ENCODE data around the gene NCOR2.

Gene NCOR2

GRCh38 chr12:124544311-124544970, 23.0 kb downstream of the NCOR2 start:
- DNase-seq (ENCODE audit: low read depth in 2 of 2) = no peak

- no peak for DNase-seq (ENCODE audit: low read depth in 2 of 2)
Observed at GRCh38 chr12:124543590-124544310, 23.7 kb downstream of the NCOR2 start.

- DNase-seq (ENCODE audit: low read depth in 2 of 2) = no peak
Observed at GRCh38 chr12:124543052-124543589, 24.3 kb downstream of the NCOR2 start.

GRCh38 chr12:124542021-124542949, 25.1 kb downstream of the NCOR2 start:
- DNase-seq (ENCODE audit: low read depth in 2 of 2) = no peak

- DNase-seq (ENCODE audit: low read depth in 2 of 2) = no peak
Observed at GRCh38 chr12:124541322-124541721, 26.1 kb downstream of the NCOR2 start.

- no peak for DNase-seq (ENCODE audit: low read depth in 2 of 2)
Observed at GRCh38 chr12:124539084-124540041, 28.0 kb downstream of the NCOR2 start.

- DNase-seq (ENCODE audit: low read depth in 2 of 2) = no peak
Observed at GRCh38 chr12:124538194-124539082, 29.0 kb downstream of the NCOR2 start.

GRCh38 chr12:124537525-124538193, 29.8 kb downstream of the NCOR2 start:
- no peak for DNase-seq (ENCODE audit: low read depth in 2 of 2)

- no peak for DNase-seq (ENCODE audit: low read depth in 2 of 2)
Observed at GRCh38 chr12:124536641-124537040, 30.8 kb downstream of the NCOR2 start.

GRCh38 chr12:124534776-124535740, 32.4 kb downstream of the NCOR2 start:
- DNase-seq (ENCODE audit: low read depth in 2 of 2) = no peak

- DNase-seq (ENCODE audit: low read depth in 2 of 2) = no peak
Observed at GRCh38 chr12:124533456-124533855, 34.0 kb downstream of the NCOR2 start.

GRCh38 chr12:124532967-124533366, 34.4 kb downstream of the NCOR2 start:
- DNase-seq (ENCODE audit: low read depth in 2 of 2) = no peak

GRCh38 chr12:124532331-124532750, 35.1 kb downstream of the NCOR2 start:
- DNase-seq (ENCODE audit: low read depth in 2 of 2) = no peak

- no peak for DNase-seq (ENCODE audit: low read depth in 2 of 2)
Observed at GRCh38 chr12:124531906-124532305, 35.5 kb downstream of the NCOR2 start.

- DNase-seq (ENCODE audit: low read depth in 2 of 2) = no peak
Observed at GRCh38 chr12:124531281-124531745, 36.1 kb downstream of the NCOR2 start.

- DNase-seq (ENCODE audit: low read depth in 2 of 2) = no peak
Observed at GRCh38 chr12:124530637-124531263, 36.7 kb downstream of the NCOR2 start.

- no peak for DNase-seq (ENCODE audit: low read depth in 2 of 2)
Observed at GRCh38 chr12:124529565-124530276, 37.7 kb downstream of the NCOR2 start.
